Measurements from ENCODE around the gene C6orf52.

The C6orf52 gene

GRCh38 chr6:10643201-10643651, 51.2 kb downstream of the C6orf52 start:
- DNase-seq: no peak

- no peak for DNase-seq
Measured at GRCh38 chr6:10641528-10641927, 52.9 kb downstream of the C6orf52 start.

GRCh38 chr6:10640412-10640811, 54.0 kb downstream of the C6orf52 start:
- DNase-seq: no peak

- DNase-seq: no peak
Measured at GRCh38 chr6:10633216-10633615, 61.2 kb downstream of the C6orf52 start.

GRCh38 chr6:10630178-10630577, 64.2 kb downstream of the C6orf52 start:
- DNase-seq: no peak

GRCh38 chr6:10627800-10628199, 66.6 kb downstream of the C6orf52 start:
- no peak for DNase-seq

- DNase-seq: no peak
Measured at GRCh38 chr6:10626154-10626741, 68.2 kb downstream of the C6orf52 start.

GRCh38 chr6:10624836-10625235, 69.6 kb downstream of the C6orf52 start:
- DNase-seq: no peak

- no peak for DNase-seq
Measured at GRCh38 chr6:10621847-10622246, 72.6 kb downstream of the C6orf52 start.

Data from stimulated activated CD4-positive, alpha-beta T cell treated with anti-CD3 and anti-CD28 coated beads, Interleukin-2, amount 100 ng/mL, for 24 hours (primary cell).